GM23248 (cell line): ENCODE results near the gene TMEM8B.

Experiments used
- EZH2 ChIP-seq: fragments of 200-600 bp; sonication (generic); IDR thresholded peaks from 2 replicates; pipeline ENCODE4 v1.6.1; 2018; ENCODE audit warnings: antibody characterized with exemption, mild to moderate bottlenecking; ENCODE audit not compliant: insufficient read depth, poor library complexity, severe bottlenecking
- EZH2phosphoT487 ChIP-seq: fragments of 200-600 bp; sonication (generic); IDR thresholded peaks from 2 replicates; pipeline ENCODE4 v1.6.1; 2018; ENCODE audit warnings: antibody characterized with exemption, moderate library complexity, mild to moderate bottlenecking, low read depth; ENCODE audit not compliant: insufficient read depth

GRCh38 chr9:35829084-35829763 is at the start of gene TMEM8B:
- TF ChIP-seq EZH2 (no peak), EZH2phosphoT487 (no peak)
